HCT116 (cell line): Measurements from ENCODE around the gene EIF4E3. TPM values are rescaled to one million over a fixed set of nuclear protein-coding genes. Genes with fewer than 3 reads are reported as not detected.

ENCODE experiments used
- ATAC-seq: fragments of 200-7000 bp; cut with Tn5 transposase; 2 replicates; pipeline ENCODE4 v1.9.1; 2020; ENCODE audit warnings: mild to moderate bottlenecking, moderate library complexity
- BruUV-seq: library from RNA; stranded (reverse); fragments of 400-500 nt; replicated peaks from 2 replicates; lab custom pipeline; 2021; lab: Mats Ljungman, UMichigan
- CTCF ChIA-PET: fragments of 300-600 bp; sonication (Branson Sonifier 250); formaldehyde crosslinking; loops from one replicate; lab custom pipeline; 2021; ENCODE audit warnings: antibody characterized with exemption; lab: Charles Lee
- POLR2A ChIA-PET: fragments of 300-600, 350-600 bp; sonication (Branson Sonifier 250); formaldehyde crosslinking; loops from one replicate; lab custom pipeline; 2021; ENCODE audit warnings: antibody characterized with exemption; lab: Charles Lee
- RAD21 ChIA-PET, 2 experiments: fragments of 300-600 bp; sonication (Branson Sonifier 250); formaldehyde crosslinking; loops; one replicate each; lab custom pipeline; 2023; ENCODE audit warnings: low total read pairs in 2 of 2; ENCODE audit not compliant: uncharacterized antibody in 2 of 2, unreplicated experiment in 2 of 2, low non-redundant PET in 1 of 2; lab: Charles Lee
- DNase-seq: peaks from one replicate; pipeline ENCODE4 v3.0.0-alpha.2; 2010; ENCODE audit warnings: low read depth, low spot score
- H2AFZ ChIP-seq: fragments of 200-600 bp; shearing (Covaris generic), sonication (generic); 2 replicates; pipeline ENCODE4 v1.6.1; 2017; ENCODE audit warnings: low read depth, mixed run types, mixed read lengths, antibody characterized with exemption, low read length; ENCODE audit not compliant: poor library complexity, severe bottlenecking
- H3K27ac ChIP-seq: 2 replicates; pipeline ENCODE4 v1.5.1; 2012; ENCODE audit warnings: low read depth, low read length
- H3K27me3 ChIP-seq: fragments of 200-600 bp; sonication (generic); 2 replicates; pipeline ENCODE4 v1.6.1; 2016; ENCODE audit warnings: mixed run types, low read length, mixed read lengths; ENCODE audit not compliant: insufficient read depth
- H3K36me3 ChIP-seq, 2 experiments: fragments of 200-500 bp in 1 of 2; fragments of 200-600 bp in 1 of 2; sonication (Bioruptor generic) in 1 of 2; sonication (generic) in 1 of 2; 2 replicates each; pipeline versions ENCODE4 v1.5.1 to v1.6.1; 2014 to 2016; ENCODE audit warnings: low read length in 2 of 2, inconsistent platforms in 1 of 2, mixed read lengths in 1 of 2, mixed run types in 1 of 2; ENCODE audit not compliant: insufficient read depth in 2 of 2, control insufficient read depth in 1 of 2
- H3K4me1 ChIP-seq, 2 experiments: fragments of 200-600 bp in 1 of 2; sonication (generic) in 1 of 2; 2 replicates each; pipeline versions ENCODE4 v1.5.1 to v1.6.1; 2012 to 2017; ENCODE audit warnings: low read length in 2 of 2, inconsistent platforms in 1 of 2, mild to moderate bottlenecking in 1 of 2, mixed read lengths in 1 of 2, mixed run types in 1 of 2, moderate library complexity in 1 of 2; ENCODE audit not compliant: insufficient read depth in 2 of 2, control insufficient read depth in 1 of 2
- H3K4me2 ChIP-seq: fragments of 200-600 bp; sonication (generic); 2 replicates; pipeline ENCODE4 v1.6.1; 2017; ENCODE audit warnings: mixed run types, low read length, mixed read lengths
- H3K4me3 ChIP-seq, 2 experiments: fragments of 200-600 bp in 1 of 2; sonication (generic) in 1 of 2; replicated peaks in 1 of 2; 2 replicates each; pipeline ENCODE4 v1.5.1; 2011 to 2016; ENCODE audit warnings: low read length in 2 of 2, control low read depth in 1 of 2, low read depth in 1 of 2, mild to moderate bottlenecking in 1 of 2, mixed read lengths in 1 of 2, mixed run types in 1 of 2
- H3K79me2 ChIP-seq: fragments of 200-600 bp; sonication (generic); 2 replicates; pipeline ENCODE4 v1.6.1; 2017; ENCODE audit warnings: mild to moderate bottlenecking, mixed run types, low read length, moderate library complexity, mixed read lengths; ENCODE audit not compliant: insufficient read depth
- H3K9ac ChIP-seq: fragments of 200-600 bp; sonication (generic); 2 replicates; pipeline ENCODE4 v1.6.1; 2016; ENCODE audit warnings: low read length, mixed read lengths
- H3K9me2 ChIP-seq: fragments of 200-600 bp; sonication (generic), shearing (Covaris generic); 2 replicates; pipeline ENCODE4 v1.6.1; 2017; ENCODE audit warnings: mixed run types, mild to moderate bottlenecking, moderate library complexity; ENCODE audit not compliant: insufficient read depth
- H3K9me3 ChIP-seq, 2 experiments: fragments of 200-500 bp in 1 of 2; fragments of 200-600 bp in 1 of 2; sonication (Bioruptor generic) in 1 of 2; sonication (generic) in 1 of 2; 2 replicates each; pipeline ENCODE4 v1.6.1; 2014 to 2017; ENCODE audit warnings: low read length in 2 of 2, mixed read lengths in 2 of 2, inconsistent platforms in 1 of 2, low read depth in 1 of 2, mild to moderate bottlenecking in 1 of 2, mixed run types in 1 of 2, moderate library complexity in 1 of 2; ENCODE audit not compliant: control insufficient read depth in 1 of 2, insufficient read depth in 1 of 2
- H4K20me1 ChIP-seq: fragments of 200-600 bp; sonication (generic), shearing (Covaris generic); 2 replicates; pipeline ENCODE4 v1.6.1; 2017; ENCODE audit warnings: mixed run types, mild to moderate bottlenecking, moderate library complexity; ENCODE audit not compliant: insufficient read depth
- EGR1 ChIP-seq: IDR thresholded peaks from 2 replicates; pipeline ENCODE4 v1.6.1; 2012; ENCODE audit warnings: low read depth
- ELF1 ChIP-seq: IDR thresholded peaks from 2 replicates; pipeline ENCODE4 v1.6.1; 2012; ENCODE audit warnings: low read depth, borderline replicate concordance
- EZH2 ChIP-seq: fragments of 200-600 bp; sonication (generic); IDR thresholded peaks from 2 replicates; pipeline ENCODE4 v1.6.1; 2017; ENCODE audit warnings: antibody characterized with exemption, mixed run types
- EZH2phosphoT487 ChIP-seq: fragments of 200-600 bp; IDR thresholded peaks from 2 replicates; pipeline ENCODE4 v1.6.1; 2018; ENCODE audit warnings: antibody characterized with exemption, borderline replicate concordance
- FOSL1 ChIP-seq: IDR thresholded peaks from 2 replicates; pipeline ENCODE4 v1.6.1; 2012; ENCODE audit warnings: low read depth
- MAX ChIP-seq: IDR thresholded peaks from 2 replicates; pipeline ENCODE4 v1.6.1; 2012
- POLR2A ChIP-seq: IDR thresholded peaks from 2 replicates; pipeline ENCODE4 v1.7.0; 2011; ENCODE audit warnings: borderline replicate concordance; ENCODE audit not compliant: insufficient read depth, insufficient read length; ENCODE audit errors: extremely low read depth
- POLR2AphosphoS5 ChIP-seq: IDR thresholded peaks from 2 replicates; pipeline ENCODE4 v1.6.1; 2011; ENCODE audit warnings: mild to moderate bottlenecking, low read depth, low read length, moderate library complexity
- REST ChIP-seq: IDR thresholded peaks from 2 replicates; pipeline ENCODE4 v1.6.1; 2012; ENCODE audit warnings: low read depth
- SP1 ChIP-seq: IDR thresholded peaks from 2 replicates; pipeline ENCODE4 v1.6.1; 2012; ENCODE audit warnings: low read depth
- SRF ChIP-seq: IDR thresholded peaks from 2 replicates; pipeline ENCODE4 v1.6.1; 2012; ENCODE audit warnings: low read depth
- ZBTB33 ChIP-seq: IDR thresholded peaks from 2 replicates; pipeline ENCODE4 v1.6.1; 2011; ENCODE audit warnings: mild to moderate bottlenecking, low read length, moderate library complexity; ENCODE audit not compliant: insufficient replicate concordance; ENCODE audit errors: extremely low read depth
- ZFX ChIP-seq: fragments of 450-650 bp; IDR thresholded peaks from 2 replicates; pipeline ENCODE4 v1.6.1; 2017
- ZNF274 ChIP-seq: fragments of 200-500 bp; sonication (Bioruptor generic); IDR thresholded peaks from 2 replicates; pipeline ENCODE4 v1.6.1; 2014; ENCODE audit warnings: mild to moderate bottlenecking, low read depth, low read length, inconsistent platforms
- intact Hi-C: fragments of 100-400 bp; cut with micrococcal nuclease; formaldehyde crosslinking; loops from 2 replicates; pipeline ENCODE4 v1.10.0; 2022
- total RNA-seq: library from RNA; stranded (reverse); gene quantifications from one replicate; pipeline ENCODE4 v1.2.1, GENCODE V29; 2021; ENCODE audit not compliant: unreplicated experiment
- TF ChIP-seq, protein P1 (sequence below): IDR thresholded peaks from 2 replicates; pipeline ENCODE4 v1.6.1; 2012
- TF ChIP-seq, protein P2 (sequence below), 3 experiments: fragments of 200-600 bp in 1 of 3; sonication (generic) in 1 of 3; IDR thresholded peaks in 2 of 3; conservative IDR thresholded peaks in 1 of 3; 2 replicates each; pipeline ENCODE4 v1.5.1; 2012 to 2017; ENCODE audit warnings: low read depth in 2 of 3, low read length in 2 of 3, antibody characterized with exemption in 1 of 3, borderline replicate concordance in 1 of 3, control low read depth in 1 of 3, mild to moderate bottlenecking in 1 of 3, mixed read lengths in 1 of 3, mixed run types in 1 of 3, moderate library complexity in 1 of 3; ENCODE audit not compliant: insufficient read depth in 1 of 3

EIF4E3 gene
- total RNA-seq, 1 experiment from 2014 or later = 6.0 TPM

GRCh38 chr3:71640331-71640983 lies 84.7 kb downstream of the EIF4E3 start:
- intact Hi-C loops = no loop called here
- Histone ChIP-seq H3K4me1 (peaks cover 0 to 7% of the 10 kb centered on the region in 2 experiments; a peak in 2 of 4 replicates), H4K20me1 (no peaks in the 10 kb centered on the region), H3K9me2 (no peaks in the 10 kb centered on the region), H3K36me3 (no peaks in the 10 kb centered on the region), H3K79me2 (no peaks in the 10 kb centered on the region), H3K9me3 (no peaks in the 10 kb centered on the region), H3K4me2 (no peak overlapping the region), H3K9ac (no peak overlapping the region), H2AFZ (no peak overlapping the region), H3K27me3 (no peaks in the 10 kb centered on the region)
- DNase-seq (no peak), ATAC-seq (no peak)
- ChIA-PET RAD21 (no interaction called here), CTCF (no interaction called here)
- no TSS peak for BruUV-seq
- TF ChIP-seq ZFX (no peak), POLR2AphosphoS5 (no peak), SRF (no peak), ZBTB33 (no peak), REST (no peak), SP1 (no peak), EZH2 (no peak), FOSL1 (no peak), EGR1 (no peak), ZNF274 (no peak), EZH2phosphoT487 (no peak), POLR2A (no peak), MAX (no peak), ELF1 (no peak)
- TF ChIP-seq, protein P1, sequence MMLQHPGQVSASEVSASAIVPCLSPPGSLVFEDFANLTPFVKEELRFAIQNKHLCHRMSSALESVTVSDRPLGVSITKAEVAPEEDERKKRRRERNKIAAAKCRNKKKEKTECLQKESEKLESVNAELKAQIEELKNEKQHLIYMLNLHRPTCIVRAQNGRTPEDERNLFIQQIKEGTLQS = no peak
- TF ChIP-seq, protein P2, sequence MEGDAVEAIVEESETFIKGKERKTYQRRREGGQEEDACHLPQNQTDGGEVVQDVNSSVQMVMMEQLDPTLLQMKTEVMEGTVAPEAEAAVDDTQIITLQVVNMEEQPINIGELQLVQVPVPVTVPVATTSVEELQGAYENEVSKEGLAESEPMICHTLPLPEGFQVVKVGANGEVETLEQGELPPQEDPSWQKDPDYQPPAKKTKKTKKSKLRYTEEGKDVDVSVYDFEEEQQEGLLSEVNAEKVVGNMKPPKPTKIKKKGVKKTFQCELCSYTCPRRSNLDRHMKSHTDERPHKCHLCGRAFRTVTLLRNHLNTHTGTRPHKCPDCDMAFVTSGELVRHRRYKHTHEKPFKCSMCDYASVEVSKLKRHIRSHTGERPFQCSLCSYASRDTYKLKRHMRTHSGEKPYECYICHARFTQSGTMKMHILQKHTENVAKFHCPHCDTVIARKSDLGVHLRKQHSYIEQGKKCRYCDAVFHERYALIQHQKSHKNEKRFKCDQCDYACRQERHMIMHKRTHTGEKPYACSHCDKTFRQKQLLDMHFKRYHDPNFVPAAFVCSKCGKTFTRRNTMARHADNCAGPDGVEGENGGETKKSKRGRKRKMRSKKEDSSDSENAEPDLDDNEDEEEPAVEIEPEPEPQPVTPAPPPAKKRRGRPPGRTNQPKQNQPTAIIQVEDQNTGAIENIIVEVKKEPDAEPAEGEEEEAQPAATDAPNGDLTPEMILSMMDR (IDR thresholded peaks at IDR 0.05 in 2 of 3, conservative IDR thresholded peaks at IDR 0.05 in 1 of 3; ENCODE audit: borderline replicate concordance in 1 of 3, insufficient read depth in 1 of 3, low read depth in 2 of 3, low read length in 2 of 3) = no peak
- TF ChIP-seq, all 23 proteins: peak for 0
- no peak overlapping the region for H3K27ac ChIP-seq
- H3K4me3 ChIP-seq = no peak overlapping the region
- POLR2A ChIA-PET = no interaction called here
